Hepatocyte (in vitro differentiated cells): ENCODE measurements around the gene ANKRD29.

Experiments used
- EZH2phosphoT487 ChIP-seq: fragments of 200-600 bp; sonication (generic); IDR thresholded peaks from one replicate; pipeline ENCODE4 v1.6.1; 2018; ENCODE audit warnings: antibody characterized with exemption, mild to moderate bottlenecking, low read depth, moderate library complexity; ENCODE audit not compliant: unreplicated experiment, severe bottlenecking
- TF ChIP-seq, protein P1 (sequence below): fragments of 200-600 bp; sonication (generic); IDR thresholded peaks from 2 replicates; pipeline ENCODE4 v1.5.1; 2016; ENCODE audit warnings: antibody characterized with exemption, mild to moderate bottlenecking; ENCODE audit not compliant: poor library complexity

DNA sequence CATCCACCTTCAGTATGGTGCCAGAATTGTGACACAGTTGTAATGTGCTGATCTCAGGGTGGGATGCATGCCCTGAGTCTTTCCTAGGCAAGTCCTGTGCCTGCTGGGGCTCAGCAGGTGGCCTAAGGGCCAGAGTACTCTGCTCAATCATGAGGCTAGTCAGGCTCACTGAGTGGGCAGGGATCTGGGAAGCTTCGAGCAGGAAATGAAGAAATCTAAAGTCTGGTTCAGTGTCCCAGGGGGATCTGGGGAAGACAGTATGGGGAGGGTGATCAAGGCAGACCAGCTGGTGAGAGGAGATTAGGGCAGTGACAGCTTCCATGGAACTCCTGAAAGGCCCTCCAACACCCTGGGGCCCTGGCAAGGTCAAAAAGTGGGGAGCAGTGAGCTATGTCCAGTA, 8.9 kb upstream of the ANKRD29 start:
- TF ChIP-seq, protein P1, sequence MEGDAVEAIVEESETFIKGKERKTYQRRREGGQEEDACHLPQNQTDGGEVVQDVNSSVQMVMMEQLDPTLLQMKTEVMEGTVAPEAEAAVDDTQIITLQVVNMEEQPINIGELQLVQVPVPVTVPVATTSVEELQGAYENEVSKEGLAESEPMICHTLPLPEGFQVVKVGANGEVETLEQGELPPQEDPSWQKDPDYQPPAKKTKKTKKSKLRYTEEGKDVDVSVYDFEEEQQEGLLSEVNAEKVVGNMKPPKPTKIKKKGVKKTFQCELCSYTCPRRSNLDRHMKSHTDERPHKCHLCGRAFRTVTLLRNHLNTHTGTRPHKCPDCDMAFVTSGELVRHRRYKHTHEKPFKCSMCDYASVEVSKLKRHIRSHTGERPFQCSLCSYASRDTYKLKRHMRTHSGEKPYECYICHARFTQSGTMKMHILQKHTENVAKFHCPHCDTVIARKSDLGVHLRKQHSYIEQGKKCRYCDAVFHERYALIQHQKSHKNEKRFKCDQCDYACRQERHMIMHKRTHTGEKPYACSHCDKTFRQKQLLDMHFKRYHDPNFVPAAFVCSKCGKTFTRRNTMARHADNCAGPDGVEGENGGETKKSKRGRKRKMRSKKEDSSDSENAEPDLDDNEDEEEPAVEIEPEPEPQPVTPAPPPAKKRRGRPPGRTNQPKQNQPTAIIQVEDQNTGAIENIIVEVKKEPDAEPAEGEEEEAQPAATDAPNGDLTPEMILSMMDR = no peak
- no peak for TF ChIP-seq EZH2phosphoT487
